B cell (primary cell): Measurements from ENCODE around the gene PDE6H. TPM values are rescaled to one million over a fixed set of nuclear protein-coding genes. Genes with fewer than 3 reads are reported as not detected.

ENCODE experiments used
- ATAC-seq: fragments of 200-7000 bp; cut with Tn5 transposase; one replicate; pipeline ENCODE4 v1.10.0; 2021; ENCODE audit warnings: low read depth, mild to moderate bottlenecking, moderate number of reproducible peaks, moderate library complexity
- CTCF ChIA-PET: fragments of 350-600 bp; sonication (Branson Sonifier 250); formaldehyde crosslinking; loops from one replicate; lab custom pipeline; 2021; ENCODE audit warnings: antibody characterized with exemption, inconsistent platforms; lab: Charles Lee
- POLR2A ChIA-PET: fragments of 350-600 bp; sonication (Branson Sonifier 250); formaldehyde crosslinking; loops from one replicate; lab custom pipeline; 2021; ENCODE audit warnings: antibody characterized with exemption; lab: Charles Lee
- DNase-seq: peaks from one replicate; pipeline ENCODE4 v3.0.0; 2013
- H2AFZ ChIP-seq: 2 replicates; pipeline ENCODE4 v1.6.1; 2012; ENCODE audit warnings: mild to moderate bottlenecking, low read depth, low read length; ENCODE audit not compliant: insufficient read depth, poor library complexity, severe bottlenecking
- H3K27ac ChIP-seq, 2 donors: 1 replicate in 1 of 2; 2 replicates in 1 of 2; pipeline ENCODE4 v1.5.1; 2012 to 2013; ENCODE audit warnings: low read length in 2 of 2, mild to moderate bottlenecking in 2 of 2, moderate library complexity in 1 of 2
- H3K27me3 ChIP-seq, 4 experiments: fragments of 200-600 bp in 1 of 4; sonication (generic) in 1 of 4; replicated peaks in 1 of 4; 1 replicate in 2 of 4; 2 replicates in 2 of 4; pipeline versions ENCODE4 v1.6.1 to v1.7.0; 2013 to 2016; ENCODE audit warnings: low read length in 3 of 4, mild to moderate bottlenecking in 2 of 4, mixed read lengths in 1 of 4, moderate library complexity in 1 of 4; ENCODE audit not compliant: insufficient read depth in 4 of 4, control insufficient read depth in 3 of 4; ENCODE audit errors: control extremely low read depth in 1 of 4
- H3K36me3 ChIP-seq, 2 experiments: replicated peaks in 1 of 2; 1 replicate in 1 of 2; 2 replicates in 1 of 2; pipeline versions ENCODE4 v1.6.1 to v1.7.1; 2013; ENCODE audit warnings: low read length in 1 of 2; ENCODE audit not compliant: insufficient read depth in 2 of 2, control insufficient read depth in 1 of 2; ENCODE audit errors: control extremely low read depth in 1 of 2, extremely low read depth in 1 of 2
- H3K4me1 ChIP-seq, 2 donors: fragments of 200-600 bp in 1 of 2; sonication (generic) in 1 of 2; 1 replicate in 1 of 2; 2 replicates in 1 of 2; pipeline versions ENCODE4 v1.5.1 to v1.6.1; 2013 to 2017; ENCODE audit warnings: low read length in 2 of 2; ENCODE audit not compliant: control insufficient read depth in 2 of 2, insufficient read depth in 2 of 2
- H3K4me2 ChIP-seq: replicated peaks from 2 replicates; pipeline ENCODE3; 2012; ENCODE audit warnings: mild to moderate bottlenecking, low read depth, low read length; ENCODE audit not compliant: poor library complexity, severe bottlenecking
- H3K4me3 ChIP-seq, 5 experiments: fragments of 200-600 bp in 1 of 5; sonication (generic) in 1 of 5; 1 replicate in 3 of 5; 2 replicates in 2 of 5; pipeline versions ENCODE4 v1.5.1 to v1.7.0; 2011 to 2016; ENCODE audit warnings: low read length in 4 of 5, mild to moderate bottlenecking in 4 of 5, low read depth in 2 of 5, control low read depth in 1 of 5, moderate library complexity in 1 of 5; ENCODE audit not compliant: insufficient read depth in 1 of 5; ENCODE audit errors: control extremely low read depth in 1 of 5, extremely low read depth in 1 of 5
- H3K79me2 ChIP-seq: fragments of 200-600 bp; sonication (generic); one replicate; pipeline ENCODE4 v1.6.0; 2016; ENCODE audit warnings: low read length; ENCODE audit not compliant: control insufficient read depth, insufficient read depth
- H3K9ac ChIP-seq: fragments of 200-600 bp; sonication (generic); 2 replicates; pipeline ENCODE4 v1.6.1; 2017; ENCODE audit warnings: mild to moderate bottlenecking, low read length, moderate library complexity
- H3K9me3 ChIP-seq, 3 donors: one replicate each; pipeline versions ENCODE4 v1.6.1 to v1.7.1; 2013; ENCODE audit warnings: low read length in 2 of 3; ENCODE audit not compliant: control insufficient read depth in 2 of 3, insufficient read depth in 1 of 3; ENCODE audit errors: control extremely low read depth in 1 of 3
- H4K20me1 ChIP-seq: 2 replicates; pipeline ENCODE4 v1.6.0; 2012; ENCODE audit warnings: mild to moderate bottlenecking, low read length; ENCODE audit not compliant: insufficient read depth, control insufficient read depth, poor library complexity, severe bottlenecking
- H3K27ac Mint-ChIP-seq: one replicate; pipeline ENCODE4 v1.8.0; 2021; ENCODE audit warnings: mixed read lengths
- H3K27me3 Mint-ChIP-seq: one replicate; pipeline ENCODE4 v1.8.0; 2021; ENCODE audit warnings: mixed read lengths
- H3K4me1 Mint-ChIP-seq: one replicate; pipeline ENCODE4 v1.8.0; 2021; ENCODE audit warnings: mixed read lengths
- H3K4me3 Mint-ChIP-seq: one replicate; pipeline ENCODE4 v1.8.0; 2021; ENCODE audit warnings: mixed read lengths
- H3K9me3 Mint-ChIP-seq: one replicate; pipeline ENCODE4 v1.8.0; 2022; ENCODE audit warnings: mixed read lengths; ENCODE audit not compliant: insufficient read depth
- EZH2 ChIP-seq: IDR thresholded peaks from 2 replicates; pipeline ENCODE4 v1.6.1; 2012; ENCODE audit warnings: borderline replicate concordance, low read depth, mild to moderate bottlenecking, moderate library complexity, low read length; ENCODE audit not compliant: insufficient read depth, poor library complexity, severe bottlenecking
- WGBS: methylation state at CpG from one replicate; pipeline ENCODE4 v1.1.5; 2013; ENCODE audit warnings: missing lambda C conversion rate; ENCODE audit not compliant: insufficient coverage; 5-methylcytosine and 5-hydroxymethylcytosine counted together
- intact Hi-C: fragments of 100-400 bp; cut with micrococcal nuclease; formaldehyde crosslinking; loops from one replicate; pipeline ENCODE4 v1.10.0; 2022
- polyA plus RNA-seq: library from polyadenylated mRNA; depleted of rRNA; stranded (reverse); fragments of >200 nt; gene quantifications from 2 replicates; pipeline ENCODE4 v1.2.3, GENCODE V29; 2012
- total RNA-seq, 2 donors: library from RNA; stranded (reverse); fragments of 120-200 nt in 1 of 2; gene quantifications; 1 replicate in 1 of 2; 2 replicates in 1 of 2; pipeline versions ENCODE4 v1.2.3 to v1.2.4, GENCODE V29; 2013 to 2022
- TF ChIP-seq, protein P1 (sequence below): fragments of 200-600 bp; IDR thresholded peaks from one replicate; pipeline ENCODE4 v1.8.0; 2022; ENCODE audit warnings: antibody characterized with exemption, mild to moderate bottlenecking

Gene PDE6H
- total and polyA plus RNA-seq, 2 donors (not counting 1 experiment from before 2014, with no cell fraction given): not detected

DNA sequence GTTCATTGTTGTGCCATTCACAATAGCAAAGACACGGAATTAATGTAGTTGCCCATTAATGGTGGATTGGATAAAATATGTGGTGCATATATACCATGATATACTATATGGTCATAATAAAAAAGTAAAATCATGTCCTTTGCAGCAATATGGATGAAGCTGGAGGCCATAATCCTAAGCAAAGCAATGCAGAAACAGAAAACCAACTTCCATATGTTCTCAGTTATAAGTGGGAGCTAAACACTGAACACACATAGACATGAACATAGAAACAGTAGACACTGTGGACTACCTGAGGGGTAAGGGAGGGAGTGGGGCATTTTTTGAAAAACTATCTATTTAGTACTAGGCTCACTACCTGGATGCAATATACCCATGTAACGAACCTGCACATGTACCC lies 31.5 kb upstream of the PDE6H start:
- no peaks in the 10 kb centered on the region for H3K27me3 Mint-ChIP-seq
- POLR2A ChIA-PET: no interaction called here
- DNase-seq (no peak), ATAC-seq (no peak)
- no CpG with 5 or more reads among the region's 2 CpGs for WGBS
- Histone ChIP-seq H3K4me2 (no peak overlapping the region), H3K9ac (no peak overlapping the region), H3K36me3 (peaks cover 6 to 65% of the 10 kb centered on the region in 2 experiments), H3K4me3 (no peak overlapping the region), H3K4me1 (peaks cover 11 to 19% of the 10 kb centered on the region in 2 donors), H3K27ac (no peak overlapping the region), H2AFZ (no peak overlapping the region), H3K27me3 (no peaks in the 10 kb centered on the region), H3K9me3 (peaks cover 0 to 8% (median 0%) of the 10 kb centered on the region in 3 donors), H3K79me2 (peaks cover 32% of the 10 kb centered on the region), H4K20me1 (peaks cover 25% of the 10 kb centered on the region)
- no peak overlapping the region for H3K4me3 Mint-ChIP-seq
- no peak for TF ChIP-seq EZH2
- TF ChIP-seq, protein P1, sequence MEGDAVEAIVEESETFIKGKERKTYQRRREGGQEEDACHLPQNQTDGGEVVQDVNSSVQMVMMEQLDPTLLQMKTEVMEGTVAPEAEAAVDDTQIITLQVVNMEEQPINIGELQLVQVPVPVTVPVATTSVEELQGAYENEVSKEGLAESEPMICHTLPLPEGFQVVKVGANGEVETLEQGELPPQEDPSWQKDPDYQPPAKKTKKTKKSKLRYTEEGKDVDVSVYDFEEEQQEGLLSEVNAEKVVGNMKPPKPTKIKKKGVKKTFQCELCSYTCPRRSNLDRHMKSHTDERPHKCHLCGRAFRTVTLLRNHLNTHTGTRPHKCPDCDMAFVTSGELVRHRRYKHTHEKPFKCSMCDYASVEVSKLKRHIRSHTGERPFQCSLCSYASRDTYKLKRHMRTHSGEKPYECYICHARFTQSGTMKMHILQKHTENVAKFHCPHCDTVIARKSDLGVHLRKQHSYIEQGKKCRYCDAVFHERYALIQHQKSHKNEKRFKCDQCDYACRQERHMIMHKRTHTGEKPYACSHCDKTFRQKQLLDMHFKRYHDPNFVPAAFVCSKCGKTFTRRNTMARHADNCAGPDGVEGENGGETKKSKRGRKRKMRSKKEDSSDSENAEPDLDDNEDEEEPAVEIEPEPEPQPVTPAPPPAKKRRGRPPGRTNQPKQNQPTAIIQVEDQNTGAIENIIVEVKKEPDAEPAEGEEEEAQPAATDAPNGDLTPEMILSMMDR: no peak
- H3K9me3 Mint-ChIP-seq: peaks cover 2% of the 10 kb centered on the region
- peaks cover 40% of the 10 kb centered on the region for H3K4me1 Mint-ChIP-seq
- CTCF ChIA-PET: interaction anchor here (0.6 to 1.8 kb wide), 3 partner anchors 54 to 96 kb away, joined by 3 to 8 read pairs (median 3); no protein-coding TSS in a partner anchor
- intact Hi-C loops: no loop called here
- no peak overlapping the region for H3K27ac Mint-ChIP-seq

DNA sequence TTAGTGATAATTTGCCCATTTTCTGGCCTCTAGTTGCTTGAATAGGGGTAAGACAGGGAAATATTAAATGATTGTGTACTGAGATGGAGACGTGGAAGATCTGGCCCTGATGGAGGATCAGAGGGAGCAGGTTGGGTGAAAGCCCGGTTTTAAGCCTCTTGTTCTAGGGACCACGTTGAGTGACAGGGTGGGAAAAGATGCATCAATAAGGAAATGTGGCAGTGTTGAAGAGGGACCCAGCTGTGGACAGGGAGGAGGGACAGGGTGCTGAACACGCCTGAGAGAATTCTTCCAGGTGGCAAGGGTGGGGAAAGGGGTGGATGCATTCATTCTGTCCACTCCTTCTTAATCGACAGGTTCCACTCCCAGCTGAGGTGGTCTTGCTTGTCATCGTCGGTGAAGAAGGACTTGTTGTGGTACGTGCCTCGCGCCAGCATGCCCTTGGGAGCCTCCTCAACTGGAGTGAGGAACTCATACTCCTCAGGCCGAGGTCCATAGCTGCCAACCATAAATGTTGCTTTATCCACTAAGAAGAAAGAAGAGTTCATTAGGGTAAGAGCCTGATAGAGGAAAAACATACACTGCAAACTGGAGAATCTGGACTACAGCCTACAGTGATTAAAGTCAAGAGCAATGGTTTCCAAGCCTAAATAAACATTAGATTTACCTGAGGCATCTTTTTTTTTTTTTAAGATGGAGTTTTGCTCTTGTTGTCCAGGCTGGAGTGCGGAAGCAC lies 30.5 kb upstream of the PDE6H start:
- H3K4me3 ChIP-seq: no peak overlapping the region
- Mint-ChIP-seq H3K27ac (peak overlapping the region; percentile 10), H3K4me1 (peaks cover 40% of the 10 kb centered on the region), H3K27me3 (no peaks in the 10 kb centered on the region), H3K4me3 (no peak overlapping the region), H3K9me3 (peaks cover 2% of the 10 kb centered on the region)
- H3K79me2 ChIP-seq: peaks cover 37% of the 10 kb centered on the region
- CTCF ChIA-PET: interaction anchor here (1.1 to 1.8 kb wide), 2 partner anchors 53 to 97 kb away, joined by 3 to 8 read pairs; no protein-coding TSS in a partner anchor
- no peak for ATAC-seq
- no peak overlapping the region for H3K4me2 ChIP-seq
- H3K36me3 ChIP-seq: peaks cover 6 to 69% of the 10 kb centered on the region in 2 experiments
- peaks cover 19% of the 10 kb centered on the region in 2 donors for H3K4me1 ChIP-seq
- TF ChIP-seq, protein P1: no peak
- TF ChIP-seq EZH2: no peak
- DNase-seq: no peak
- H2AFZ ChIP-seq: no peak overlapping the region
- no peaks in the 10 kb centered on the region for H3K27me3 ChIP-seq
- peak overlapping the region in 1 of 2 donors; percentile 8 for H3K27ac ChIP-seq
- H4K20me1 ChIP-seq: peaks cover 35% of the 10 kb centered on the region
- POLR2A ChIA-PET: no interaction called here
- no peak overlapping the region for H3K9ac ChIP-seq
- intact Hi-C loops: no loop called here
- peaks cover 0 to 8% (median 0%) of the 10 kb centered on the region in 3 donors for H3K9me3 ChIP-seq
- WGBS: 94% methylated on average over 9 of the region's 12 CpGs
